GM21619 (cell line): Measurements from ENCODE around the gene DEDD2.
A peak's percentile ranks its signal among the peaks of the same experiment; 100 is the strongest.

Experiments
- ATAC-seq: cut with Tn5 transposase; IDR thresholded peaks from one replicate; pipeline ENCODE4 v1.9.1; 2021; ENCODE audit not compliant: unreplicated experiment

Gene DEDD2

GRCh38 chr19:42200116-42200715, 17.3 kb downstream of the DEDD2 start:
- no peak for ATAC-seq

GRCh38 chr19:42199440-42200115, 17.9 kb downstream of the DEDD2 start:
- peak; percentile 36 for ATAC-seq

GRCh38 chr19:42198676-42199439, 18.6 kb downstream of the DEDD2 start:
- peak; percentile 48 for ATAC-seq

- ATAC-seq: no peak
These were observed 20.1 kb downstream of the DEDD2 start for GRCh38 chr19:42197375-42197817.

GRCh38 chr19:42196011-42197001, 21.2 kb downstream of the DEDD2 start:
- ATAC-seq: no peak

- ATAC-seq: no peak
These were observed 23.8 kb downstream of the DEDD2 start for GRCh38 chr19:42193706-42194105.

- no peak for ATAC-seq
These were observed 24.2 kb downstream of the DEDD2 start for GRCh38 chr19:42193294-42193693.

GRCh38 chr19:42191855-42192254, 25.6 kb downstream of the DEDD2 start:
- ATAC-seq: no peak

- no peak for ATAC-seq
These were observed 26.1 kb downstream of the DEDD2 start for GRCh38 chr19:42191330-42191729.

- no peak for ATAC-seq
These were observed 28.3 kb downstream of the DEDD2 start for GRCh38 chr19:42189133-42189532.

GRCh38 chr19:42188665-42189064, 28.8 kb downstream of the DEDD2 start:
- ATAC-seq: no peak

- no peak for ATAC-seq
These were observed 32.2 kb downstream of the DEDD2 start for GRCh38 chr19:42185277-42185676.

- no peak for ATAC-seq
These were observed 33.0 kb downstream of the DEDD2 start for GRCh38 chr19:42184401-42184861.

- ATAC-seq: no peak
These were observed 38.4 kb downstream of the DEDD2 start for GRCh38 chr19:42178791-42179674.

GRCh38 chr19:42177686-42178019, 39.8 kb downstream of the DEDD2 start:
- ATAC-seq: no peak

- no peak for ATAC-seq
These were observed 40.3 kb downstream of the DEDD2 start for GRCh38 chr19:42176990-42177685.

GRCh38 chr19:42176649-42176989, 40.9 kb downstream of the DEDD2 start:
- ATAC-seq: no peak

GRCh38 chr19:42175952-42176648, 41.4 kb downstream of the DEDD2 start:
- ATAC-seq: no peak
